Activated T-cell treated with anti-CD3 and anti-CD28 coated beads for 4 hours (primary cell): ENCODE measurements around the gene LUZP2.
"Not testable (repeated sequence)": the region's sequence is repeated elsewhere in the genome, so short reads cannot be mapped to it uniquely, and the experiment has no call there.

Experiments
- DNase-seq: peaks from one replicate; pipeline ENCODE4 v3.0.0-alpha.2; 2020

Gene LUZP2

GRCh38 chr11:24837112-24837511 lies 340.3 kb downstream of the LUZP2 start:
- DNase-seq = no peak

DNA sequence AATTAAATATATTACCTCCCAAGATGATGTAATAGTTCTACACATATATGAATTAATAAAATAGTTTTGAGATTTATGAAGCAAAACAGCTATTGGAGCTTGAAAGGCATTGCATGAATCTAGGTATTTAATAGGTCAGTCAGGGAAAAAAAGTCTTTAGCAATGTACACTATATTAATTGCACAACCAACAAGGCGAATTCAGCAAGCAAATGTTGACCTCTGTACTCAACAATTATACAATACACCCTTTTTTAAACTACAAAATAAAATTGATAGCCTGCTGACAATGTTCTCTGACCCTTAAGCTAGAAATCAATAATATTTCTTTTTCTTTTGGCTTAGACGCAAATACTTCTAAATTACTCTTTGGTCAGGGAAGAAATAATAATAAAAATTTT lies 345.5 kb downstream of the LUZP2 start:
- no peak for DNase-seq

GRCh38 chr11:24844406-24844805 lies 347.6 kb downstream of the LUZP2 start:
- DNase-seq = no peak

DNA sequence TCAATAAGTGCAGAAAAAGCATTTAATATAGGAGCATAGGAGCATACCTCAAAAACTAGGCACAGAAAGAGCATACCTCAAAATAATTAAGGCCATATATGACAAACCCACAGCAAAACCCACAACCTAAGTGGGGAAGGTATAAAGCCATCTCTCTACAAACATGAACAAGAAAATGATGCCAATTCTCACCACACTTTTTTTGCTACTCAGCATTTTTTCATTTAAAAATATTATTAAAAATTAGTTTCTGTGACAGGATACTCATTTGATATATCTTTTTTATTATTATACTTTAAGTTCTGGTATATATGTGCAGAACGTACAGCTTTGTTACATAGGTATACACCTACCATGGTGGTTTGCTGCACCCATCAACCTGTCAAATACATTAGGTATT lies 352.0 kb downstream of the LUZP2 start:
- no peak for DNase-seq

DNA sequence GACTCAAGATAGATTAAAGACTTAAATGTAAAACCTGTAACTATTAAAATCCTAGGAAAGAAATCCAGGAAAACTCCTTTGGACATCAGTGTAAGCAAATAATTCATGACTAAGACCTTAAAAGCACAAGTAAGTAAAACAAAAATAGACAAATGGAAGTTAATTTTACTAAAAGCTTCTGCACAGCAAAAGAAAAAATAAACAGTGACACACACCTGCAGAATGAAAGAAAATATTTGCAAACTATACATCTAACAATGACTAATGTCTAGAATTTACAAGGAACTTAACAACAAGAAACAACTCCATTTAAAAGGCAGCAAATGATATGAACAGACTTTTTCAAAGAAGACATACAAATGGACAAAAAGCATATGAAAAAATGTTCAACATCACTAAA lies 359.1 kb downstream of the LUZP2 start:
- DNase-seq = no peak

DNA sequence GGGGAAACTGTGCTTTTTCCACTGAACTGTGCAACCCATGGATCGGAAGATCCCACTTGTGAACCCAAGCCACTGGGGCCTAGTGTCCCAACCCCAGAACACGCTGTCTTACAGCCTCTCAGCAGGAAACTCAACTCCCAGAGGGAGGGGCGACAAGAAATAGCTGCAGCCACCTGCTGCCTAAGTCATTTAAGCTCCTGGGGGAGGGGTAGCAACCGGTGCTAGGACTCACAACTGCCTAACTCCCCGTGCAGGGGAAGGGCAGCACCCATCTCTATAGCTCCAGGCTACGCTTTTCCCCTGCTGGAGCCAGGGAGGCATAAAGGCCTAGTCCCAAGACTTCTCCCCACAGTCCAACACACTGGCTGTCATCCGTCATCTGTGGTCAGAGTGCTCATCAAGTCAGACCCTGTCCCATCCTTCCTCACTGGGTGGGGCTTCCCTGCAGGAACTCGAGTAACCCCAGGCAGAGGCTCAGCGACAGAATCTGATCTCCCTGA lies 363.0 kb downstream of the LUZP2 start:
- DNase-seq = no peak

- DNase-seq = no peak
These were observed 364.6 kb downstream of the LUZP2 start for GRCh38 chr11:24861440-24861839.

GRCh38 chr11:24866743-24867142 lies 369.9 kb downstream of the LUZP2 start:
- no peak for DNase-seq

GRCh38 chr11:24870048-24870447 lies 373.2 kb downstream of the LUZP2 start:
- DNase-seq = no peak

- no peak for DNase-seq
These were observed 375.3 kb downstream of the LUZP2 start for GRCh38 chr11:24872186-24872585.

DNA sequence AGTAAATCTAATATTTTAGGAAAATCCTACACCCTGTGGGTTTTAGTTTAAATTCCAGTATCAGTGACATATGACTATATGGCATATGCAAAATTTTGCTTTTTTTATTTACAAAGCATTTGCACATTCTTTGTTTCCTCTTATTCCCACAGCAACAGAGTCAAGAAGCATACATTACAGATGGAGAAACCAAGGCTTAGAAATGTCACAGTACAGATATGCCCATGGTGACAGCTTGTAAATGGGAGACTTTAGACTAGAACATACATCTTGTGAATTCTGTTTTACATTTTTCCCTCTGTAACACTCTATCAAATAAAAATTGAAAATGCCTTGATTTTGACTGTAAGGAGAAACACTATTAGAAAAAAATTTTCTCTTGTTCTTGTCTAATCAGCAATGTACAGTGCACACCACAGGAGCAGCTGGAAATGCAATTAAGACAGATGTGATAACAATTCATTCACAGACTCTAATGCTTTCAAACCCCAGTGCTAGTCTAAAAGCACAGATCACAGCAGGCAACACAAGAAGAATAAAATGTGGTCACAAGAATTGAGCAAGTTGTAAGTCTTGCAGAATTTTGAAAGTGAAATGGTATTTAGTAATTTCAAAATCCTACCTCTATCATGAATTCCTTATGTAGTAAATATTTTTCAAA lies 375.9 kb downstream of the LUZP2 start:
- DNase-seq = no peak

DNA sequence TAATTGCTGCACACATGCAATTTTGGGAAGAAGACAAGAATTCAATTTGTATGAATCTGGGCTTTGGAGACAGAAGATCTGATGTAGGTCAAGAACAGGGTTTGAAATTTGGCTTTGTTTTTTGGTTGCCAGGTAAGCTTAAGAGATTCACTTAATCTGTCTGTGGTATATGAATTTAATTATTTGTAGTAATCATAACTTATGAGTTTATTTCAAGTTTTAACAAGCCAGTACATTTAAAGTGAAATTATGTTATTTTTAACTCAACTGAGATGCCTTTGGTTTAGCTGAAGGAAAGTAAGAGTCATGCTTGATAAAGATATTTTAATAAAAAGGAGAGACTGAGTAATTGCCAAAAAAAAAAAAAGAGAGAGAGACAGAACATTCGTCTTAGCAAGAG lies 384.1 kb downstream of the LUZP2 start:
- DNase-seq = no peak

DNA sequence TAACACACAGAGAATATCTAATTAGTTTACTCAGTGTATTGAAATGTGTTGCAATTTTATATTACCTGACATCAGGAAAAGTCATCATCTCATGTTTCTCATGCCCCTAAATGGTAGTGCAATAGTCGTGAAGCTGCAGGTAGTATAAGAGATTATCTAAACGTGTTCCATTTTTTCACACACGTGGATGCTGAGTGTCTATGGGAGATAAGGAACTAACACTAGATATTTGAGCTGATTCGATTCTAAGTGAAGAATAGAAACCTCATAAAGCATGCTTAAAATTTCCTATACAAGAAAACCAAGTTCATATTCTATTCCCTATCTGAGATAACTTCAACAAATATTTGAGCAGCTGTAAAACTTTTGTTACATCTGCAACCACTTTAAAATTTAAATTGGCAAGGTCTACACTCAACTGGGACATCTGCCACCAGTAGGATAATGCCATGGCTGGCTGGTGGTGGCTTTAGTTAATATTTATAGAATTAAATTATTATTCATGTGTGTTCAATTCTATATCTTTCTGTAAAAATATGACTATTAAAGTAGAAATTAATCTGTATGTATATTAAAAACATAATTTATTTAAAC lies 388.8 kb downstream of the LUZP2 start:
- DNase-seq = no peak

- no peak for DNase-seq
These were observed 390.2 kb downstream of the LUZP2 start for GRCh38 chr11:24886880-24887619.

- DNase-seq = no peak
These were observed 393.6 kb downstream of the LUZP2 start for GRCh38 chr11:24890426-24890825.

- not testable (repeated sequence) for DNase-seq
These were observed 395.1 kb downstream of the LUZP2 start for GRCh38 chr11:24891845-24892492.

GRCh38 chr11:24896118-24896835 lies 399.4 kb downstream of the LUZP2 start:
- DNase-seq = no peak

- DNase-seq = no peak
These were observed 403.7 kb downstream of the LUZP2 start for GRCh38 chr11:24900514-24900913.

- DNase-seq = no peak
These were observed 404.2 kb downstream of the LUZP2 start for GRCh38 chr11:24900960-24901549.

GRCh38 chr11:24903555-24903954 lies 406.7 kb downstream of the LUZP2 start:
- DNase-seq = no peak

- DNase-seq = no peak
These were observed 428.2 kb downstream of the LUZP2 start for GRCh38 chr11:24925091-24925490.
